Activated CD4-positive, alpha-beta T cell treated with anti-CD3 and anti-CD28 coated beads for 24 hours (primary cell): Measurements from ENCODE around the gene PISD.

Source experiments
- DNase-seq, 2 donors: peaks; one replicate each; pipeline ENCODE4 v3.0.0-alpha.2; 2020; ENCODE audit warnings: low read depth in 2 of 2

Gene PISD

GRCh38 chr22:31652911-31653684 is 8.9 kb downstream of the PISD start:
- DNase-seq: no peak

GRCh38 chr22:31652088-31652487 is 9.9 kb downstream of the PISD start:
- no peak for DNase-seq

- DNase-seq: no peak
Observed at GRCh38 chr22:31651664-31652063, 10.4 kb downstream of the PISD start.

GRCh38 chr22:31650391-31650790 is 11.6 kb downstream of the PISD start:
- DNase-seq: no peak

GRCh38 chr22:31647523-31648320 is 14.3 kb downstream of the PISD start:
- DNase-seq: no peak

GRCh38 chr22:31647066-31647465 is 14.9 kb downstream of the PISD start:
- DNase-seq: no peak

GRCh38 chr22:31646186-31647019 is 15.6 kb downstream of the PISD start:
- peak in 1 of 2 donors; percentile 38 for DNase-seq

- no peak for DNase-seq
Observed at GRCh38 chr22:31639436-31640039, 22.5 kb downstream of the PISD start.

GRCh38 chr22:31637891-31638618 is 24.0 kb downstream of the PISD start:
- no peak for DNase-seq

- no peak for DNase-seq
Observed at GRCh38 chr22:31637447-31637890, 24.5 kb downstream of the PISD start.

- DNase-seq: no peak
Observed at GRCh38 chr22:31635638-31636306, 26.2 kb downstream of the PISD start.

GRCh38 chr22:31631436-31631835 is 30.6 kb downstream of the PISD start:
- no peak for DNase-seq

GRCh38 chr22:31630331-31631329 is 31.4 kb downstream of the PISD start:
- peak; percentile 74 to 80 for DNase-seq

GRCh38 chr22:31629741-31630184 is 32.3 kb downstream of the PISD start:
- no peak for DNase-seq

GRCh38 chr22:31628969-31629708 is 32.9 kb downstream of the PISD start:
- DNase-seq: no peak

- DNase-seq: no peak
Observed at GRCh38 chr22:31628362-31628761, 33.7 kb downstream of the PISD start.

GRCh38 chr22:31627223-31627731 is 34.7 kb downstream of the PISD start:
- DNase-seq: no peak
